Prostate gland (tissue), 2 donors: Measurements from ENCODE around the gene MYO1D. TPM values are rescaled to one million over a fixed set of nuclear protein-coding genes. Genes with fewer than 3 reads are reported as not detected.
A peak's percentile ranks its signal among the peaks of the same experiment; 100 is the strongest.

ENCODE experiments used
- DNase-seq: peaks from one replicate; pipeline ENCODE4 v3.0.0-alpha.2; 2019; ENCODE audit warnings: low spot score
- H3K27ac ChIP-seq, 2 donors: fragments of 200-600 bp; sonication (generic); 2 replicates each; pipeline ENCODE4 v1.5.1; 2017 to 2019
- H3K27me3 ChIP-seq: fragments of 200-600 bp; sonication (generic); replicated peaks from 2 replicates; pipeline ENCODE4 v1.5.1; 2019; ENCODE audit not compliant: insufficient read depth
- H3K36me3 ChIP-seq, 2 donors: fragments of 200-600 bp; sonication (generic); 1 replicate in 1 of 2; 2 replicates in 1 of 2; pipeline versions ENCODE4 v1.5.1 to v1.8.1; 2017 to 2019
- H3K4me1 ChIP-seq: fragments of 200-600 bp; sonication (generic); replicated peaks from 2 replicates; pipeline ENCODE4 v1.5.1; 2019
- H3K4me3 ChIP-seq, 2 donors: fragments of 200-600 bp; sonication (generic); 2 replicates each; pipeline ENCODE4 v1.5.1; 2017 to 2019
- H3K9me3 ChIP-seq: fragments of 200-600 bp; sonication (generic); 2 replicates; pipeline ENCODE4 v1.5.1; 2017
- POLR2A ChIP-seq: fragments of 450-650 bp; IDR thresholded peaks from one replicate; pipeline ENCODE4 v1.6.1; 2016; ENCODE audit warnings: antibody characterized with exemption, mild to moderate bottlenecking
- POLR2AphosphoS5 ChIP-seq: sonication (generic); formaldehyde crosslinking; IDR thresholded peaks from one replicate; pipeline ENCODE4 v1.6.1; 2017; ENCODE audit warnings: antibody characterized with exemption
- WGBS: methylation state at CpG from one replicate; pipeline ENCODE4 v1.1.5; 2018; 5-methylcytosine and 5-hydroxymethylcytosine counted together
- intact Hi-C: fragments of 100-400 bp; cut with DNase I; formaldehyde crosslinking; loops from one replicate; pipeline ENCODE4 v1.14.2; 2022
- total RNA-seq, 2 donors: library from RNA; depleted of rRNA; stranded (reverse); fragments of >200 nt; gene quantifications; one replicate each; pipeline ENCODE4 v1.1.0, GENCODE V29; 2016
- TF ChIP-seq, protein P1 (sequence below), 4 experiments: fragments of 200-600 bp in 2 of 4; fragments of 450-650 bp in 2 of 4; sonication (generic) in 2 of 4; IDR thresholded peaks; 1 replicate in 3 of 4; 2 replicates in 1 of 4; pipeline ENCODE4 v1.5.1; 2016 to 2019; ENCODE audit warnings: antibody characterized with exemption in 4 of 4, mild to moderate bottlenecking in 2 of 4, moderate library complexity in 2 of 4

The MYO1D gene
- total RNA-seq, 2 donors from 2014 or later, result 44.2 to 45.2 TPM

DNA sequence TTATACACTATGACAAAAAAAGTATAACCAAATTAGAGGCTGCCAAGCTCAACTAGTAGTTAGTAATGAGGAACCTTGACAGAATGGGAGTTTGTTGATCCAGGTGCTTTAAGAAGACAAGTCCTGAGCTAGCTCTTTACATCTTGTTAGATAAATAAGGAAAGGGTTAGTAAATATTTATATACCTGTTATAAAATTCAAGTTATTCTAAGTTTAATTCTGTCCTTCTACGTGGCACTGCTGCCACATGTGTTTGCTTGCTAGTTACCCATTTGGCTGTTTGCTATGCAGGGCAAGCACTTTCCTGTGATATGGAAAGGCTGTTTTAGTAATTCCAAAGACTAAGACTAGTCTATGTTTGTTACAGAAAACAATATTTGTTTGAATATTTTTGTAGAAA lies 180.5 kb downstream of the MYO1D start:
- DNase-seq, result peak; percentile 28
- Histone ChIP-seq H3K27ac (no peak overlapping the region), H3K4me3 (no peak overlapping the region), H3K27me3 (no peaks in the 10 kb centered on the region), H3K36me3 (no peaks in the 10 kb centered on the region), H3K4me1 (peaks cover 3% of the 10 kb centered on the region), H3K9me3 (no peaks in the 10 kb centered on the region)
- TF ChIP-seq, protein P1, sequence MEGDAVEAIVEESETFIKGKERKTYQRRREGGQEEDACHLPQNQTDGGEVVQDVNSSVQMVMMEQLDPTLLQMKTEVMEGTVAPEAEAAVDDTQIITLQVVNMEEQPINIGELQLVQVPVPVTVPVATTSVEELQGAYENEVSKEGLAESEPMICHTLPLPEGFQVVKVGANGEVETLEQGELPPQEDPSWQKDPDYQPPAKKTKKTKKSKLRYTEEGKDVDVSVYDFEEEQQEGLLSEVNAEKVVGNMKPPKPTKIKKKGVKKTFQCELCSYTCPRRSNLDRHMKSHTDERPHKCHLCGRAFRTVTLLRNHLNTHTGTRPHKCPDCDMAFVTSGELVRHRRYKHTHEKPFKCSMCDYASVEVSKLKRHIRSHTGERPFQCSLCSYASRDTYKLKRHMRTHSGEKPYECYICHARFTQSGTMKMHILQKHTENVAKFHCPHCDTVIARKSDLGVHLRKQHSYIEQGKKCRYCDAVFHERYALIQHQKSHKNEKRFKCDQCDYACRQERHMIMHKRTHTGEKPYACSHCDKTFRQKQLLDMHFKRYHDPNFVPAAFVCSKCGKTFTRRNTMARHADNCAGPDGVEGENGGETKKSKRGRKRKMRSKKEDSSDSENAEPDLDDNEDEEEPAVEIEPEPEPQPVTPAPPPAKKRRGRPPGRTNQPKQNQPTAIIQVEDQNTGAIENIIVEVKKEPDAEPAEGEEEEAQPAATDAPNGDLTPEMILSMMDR (IDR thresholded peaks at IDR 0.05), result no peak
- TF ChIP-seq POLR2AphosphoS5, result peak; percentile 61
- intact Hi-C loops, result no loop called here
- 42% methylated on average over 1 of the region's 1 CpG for WGBS

DNA sequence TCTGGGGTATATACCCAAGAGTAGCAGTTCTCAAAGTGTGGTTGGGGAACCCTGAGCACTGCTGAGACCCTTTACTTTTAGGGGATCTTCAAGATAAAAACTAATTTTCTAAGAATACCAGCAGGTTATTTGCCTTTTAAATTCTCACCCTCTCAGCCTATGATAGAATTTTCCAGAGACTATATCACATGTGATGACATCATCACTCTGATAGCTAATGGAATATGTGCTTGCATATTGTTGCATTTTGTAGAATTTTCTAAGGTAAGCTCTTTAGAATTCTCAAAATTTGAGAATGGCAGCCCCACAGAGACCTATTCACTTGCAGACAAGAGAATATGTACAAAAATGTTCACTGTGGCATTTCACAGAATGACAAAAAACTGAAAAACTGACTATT lies 181.1 kb downstream of the MYO1D start:
- intact Hi-C loops, result no loop called here
- Histone ChIP-seq H3K4me3 (no peak overlapping the region), H3K27ac (no peak overlapping the region), H3K27me3 (no peaks in the 10 kb centered on the region), H3K9me3 (no peaks in the 10 kb centered on the region), H3K36me3 (no peaks in the 10 kb centered on the region), H3K4me1 (peaks cover 3% of the 10 kb centered on the region)
- no peak for DNase-seq
- no peak for TF ChIP-seq POLR2AphosphoS5
- no peak for TF ChIP-seq POLR2A
- TF ChIP-seq, protein P1 (IDR thresholded peaks at IDR 0.05), result no peak

DNA sequence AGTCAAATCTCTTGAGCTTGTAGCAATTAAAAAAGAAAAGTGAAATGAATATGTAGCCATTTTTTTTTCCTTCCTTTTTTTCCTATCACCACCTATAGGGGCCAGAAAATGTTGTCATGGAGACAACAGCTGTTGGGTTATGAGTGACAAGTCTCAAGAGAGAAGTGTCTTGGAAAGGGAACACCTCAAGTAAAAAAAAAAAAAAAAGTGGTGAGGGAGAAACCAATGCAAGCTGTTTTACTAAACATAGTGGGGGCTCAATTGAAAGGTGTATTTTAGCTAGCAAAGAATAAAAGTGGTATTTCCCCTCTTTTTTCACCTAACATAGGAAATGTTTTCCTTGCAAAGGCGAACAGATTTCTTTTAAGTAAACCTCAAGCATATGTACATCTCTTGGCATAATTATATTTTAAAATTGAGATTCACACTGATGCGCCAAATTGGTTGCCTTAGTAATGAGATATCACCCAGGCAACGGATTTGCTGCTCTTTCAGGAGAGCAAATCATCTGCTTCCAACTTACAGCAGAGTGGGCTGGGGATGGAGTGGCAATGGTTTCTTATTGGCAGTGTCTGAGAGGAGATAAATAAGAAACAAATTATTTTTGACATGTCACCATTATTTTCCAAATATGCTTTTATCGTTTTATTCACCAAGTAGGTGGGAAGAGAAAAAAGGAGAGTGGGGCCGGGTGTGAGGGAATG lies 183.6 kb downstream of the MYO1D start:
- no peaks in the 10 kb centered on the region for H3K9me3 ChIP-seq
- H3K27me3 ChIP-seq, result no peaks in the 10 kb centered on the region
- H3K36me3 ChIP-seq, result no peaks in the 10 kb centered on the region
- 91% methylated on average over 5 of the region's 5 CpGs for WGBS
- peaks cover 3% of the 10 kb centered on the region for H3K4me1 ChIP-seq
- DNase-seq, result no peak
- H3K27ac ChIP-seq, result no peak overlapping the region
- H3K4me3 ChIP-seq, result no peak overlapping the region
- TF ChIP-seq POLR2AphosphoS5 (no peak), POLR2A (no peak)
- TF ChIP-seq, protein P1 (IDR thresholded peaks at IDR 0.05), result no peak
- intact Hi-C loops, result no loop called here

DNA sequence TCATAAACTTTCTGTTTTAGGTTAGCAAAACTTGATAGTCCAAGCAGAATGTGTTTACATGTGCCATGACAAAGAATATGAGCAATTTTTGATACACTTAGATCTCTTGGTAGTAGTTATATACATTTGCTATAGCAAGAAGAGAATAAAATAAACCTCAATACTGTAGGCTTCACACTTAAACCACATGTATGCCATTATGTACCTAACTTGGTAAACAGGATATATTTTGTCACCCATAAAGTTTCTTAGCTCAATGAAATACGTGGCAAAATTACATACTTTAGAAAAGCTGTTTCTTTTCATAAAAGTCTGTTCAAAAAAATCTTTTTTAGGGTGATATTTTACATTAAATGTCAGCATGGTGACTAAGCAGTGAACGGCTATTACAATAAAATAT lies 184.7 kb downstream of the MYO1D start:
- Histone ChIP-seq H3K9me3 (no peaks in the 10 kb centered on the region), H3K4me3 (no peak overlapping the region), H3K27ac (no peak overlapping the region), H3K36me3 (no peaks in the 10 kb centered on the region), H3K27me3 (no peaks in the 10 kb centered on the region), H3K4me1 (peaks cover 3% of the 10 kb centered on the region)
- intact Hi-C loops, result no loop called here
- DNase-seq, result no peak
- WGBS, result 51% methylated on average over 2 of the region's 2 CpGs
- TF ChIP-seq POLR2A (no peak), POLR2AphosphoS5 (no peak)
- TF ChIP-seq, protein P1 (IDR thresholded peaks at IDR 0.05), result no peak

DNA sequence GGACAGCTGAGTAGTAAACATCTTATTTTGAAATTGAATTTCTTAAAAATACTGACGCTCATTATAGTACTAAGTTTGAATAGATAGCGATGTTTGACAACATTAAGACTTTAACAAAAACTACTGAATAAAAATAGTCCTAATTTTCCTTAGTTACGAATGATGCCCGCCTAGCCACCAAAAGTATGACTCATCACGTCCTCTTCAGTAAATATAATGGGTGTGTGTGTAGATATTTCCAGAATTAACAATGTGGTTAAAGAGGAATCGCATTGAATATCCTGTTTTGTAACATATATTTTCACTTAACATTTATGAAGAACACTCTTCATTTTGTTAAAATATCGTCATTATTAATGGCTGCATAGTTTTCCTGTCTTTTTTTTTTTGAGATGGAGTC lies 187.6 kb downstream of the MYO1D start:
- DNase-seq, result no peak
- 94% methylated on average over 7 of the region's 7 CpGs for WGBS
- Histone ChIP-seq H3K27ac (no peak overlapping the region), H3K4me3 (no peak overlapping the region), H3K9me3 (no peaks in the 10 kb centered on the region), H3K36me3 (no peaks in the 10 kb centered on the region), H3K4me1 (no peaks in the 10 kb centered on the region), H3K27me3 (no peaks in the 10 kb centered on the region)
- intact Hi-C loops, result no loop called here
- TF ChIP-seq POLR2A (no peak), POLR2AphosphoS5 (no peak)
- TF ChIP-seq, protein P1 (IDR thresholded peaks at IDR 0.05), result no peak
